DOHH2 (cell line): ENCODE results near the gene ITPK1.

Experiments
- H3F3A ChIP-seq: fragments of 200-600 bp; sonication (generic), shearing (Covaris generic); 2 replicates; pipeline ENCODE4 v1.6.0; 2016; ENCODE audit warnings: antibody characterized with exemption, mild to moderate bottlenecking; ENCODE audit not compliant: control insufficient read depth, insufficient read depth
- H3K27ac ChIP-seq: fragments of 200-600 bp; sonication (generic); 2 replicates; pipeline ENCODE4 v1.5.1; 2014; ENCODE audit warnings: low read depth, mild to moderate bottlenecking, low read length, moderate library complexity
- H3K27me3 ChIP-seq: fragments of 200-600 bp; sonication (generic); 2 replicates; pipeline ENCODE4 v1.6.1; 2014; ENCODE audit warnings: mild to moderate bottlenecking, low read length, mixed read lengths; ENCODE audit not compliant: control insufficient read depth
- H3K36me3 ChIP-seq: fragments of 200-600 bp; sonication (generic); 2 replicates; pipeline ENCODE4 v1.6.1; 2014; ENCODE audit warnings: mild to moderate bottlenecking, low read length, moderate library complexity, mixed read lengths; ENCODE audit not compliant: control insufficient read depth
- H3K4me1 ChIP-seq: fragments of 200-600 bp; sonication (generic); 2 replicates; pipeline ENCODE4 v1.6.1; 2014; ENCODE audit warnings: mild to moderate bottlenecking, low read length, mixed read lengths; ENCODE audit not compliant: control insufficient read depth
- H3K4me2 ChIP-seq: fragments of 200-600 bp; sonication (generic); 2 replicates; pipeline ENCODE4 v1.6.0; 2014; ENCODE audit warnings: mild to moderate bottlenecking, low read length, moderate library complexity
- H3K4me3 ChIP-seq: fragments of 200-600 bp; sonication (generic); 2 replicates; pipeline ENCODE4 v1.5.1; 2014; ENCODE audit warnings: mild to moderate bottlenecking, low read length, mixed read lengths
- H3K79me2 ChIP-seq: fragments of 200-600 bp; sonication (generic); 2 replicates; pipeline ENCODE4 v1.6.1; 2014; ENCODE audit warnings: mild to moderate bottlenecking, low read length, mixed read lengths; ENCODE audit not compliant: control insufficient read depth
- H3K9me2 ChIP-seq: fragments of 200-600 bp; sonication (generic); replicated peaks from 2 replicates; pipeline ENCODE4 v1.6.1; 2014; ENCODE audit warnings: mild to moderate bottlenecking, low read length, mixed read lengths; ENCODE audit not compliant: control insufficient read depth
- H3K9me3 ChIP-seq: fragments of 200-600 bp; sonication (generic); 2 replicates; pipeline ENCODE4 v1.6.1; 2014; ENCODE audit warnings: antibody characterized with exemption, low read length, mixed read lengths; ENCODE audit not compliant: control insufficient read depth, insufficient read depth
- H4K20me1 ChIP-seq: fragments of 200-600 bp; sonication (generic); 2 replicates; pipeline ENCODE4 v1.6.0; 2014; ENCODE audit warnings: low read depth, mild to moderate bottlenecking, antibody characterized with exemption, low read length, moderate library complexity; ENCODE audit not compliant: control insufficient read depth, insufficient read depth
- CTCF ChIP-seq: fragments of 200-600 bp; sonication (generic); IDR thresholded peaks from one replicate; pipeline ENCODE4 v1.5.1; 2014; ENCODE audit warnings: antibody characterized with exemption, mild to moderate bottlenecking, low read depth, low read length; ENCODE audit not compliant: poor library complexity, severe bottlenecking
- EZH2phosphoT487 ChIP-seq: fragments of 200-600 bp; sonication (generic); IDR thresholded peaks from 2 replicates; pipeline ENCODE4 v1.6.1; 2017; ENCODE audit warnings: borderline replicate concordance, mild to moderate bottlenecking, antibody characterized with exemption, low read length, moderate library complexity, mixed read lengths

ITPK1 gene

GRCh38 chr14:92937051-92937937 lies 178.4 kb downstream of the ITPK1 start:
- Histone ChIP-seq H3F3A (no peaks in the 10 kb centered on the region), H3K27me3 (no peaks in the 10 kb centered on the region), H3K27ac (no peak overlapping the region), H3K4me3 (no peak overlapping the region), H3K9me2 (no peaks in the 10 kb centered on the region), H3K9me3 (no peaks in the 10 kb centered on the region), H3K4me1 (no peaks in the 10 kb centered on the region), H4K20me1 (no peaks in the 10 kb centered on the region), H3K36me3 (no peaks in the 10 kb centered on the region), H3K4me2 (no peak overlapping the region), H3K79me2 (no peaks in the 10 kb centered on the region)
- no peak for TF ChIP-seq CTCF
- TF ChIP-seq EZH2phosphoT487: no peak

GRCh38 chr14:92936085-92936484 lies 179.6 kb downstream of the ITPK1 start:
- no peak overlapping the region for H3K4me2 ChIP-seq
- no peaks in the 10 kb centered on the region for H4K20me1 ChIP-seq
- TF ChIP-seq CTCF (no peak), EZH2phosphoT487 (no peak)
- no peak overlapping the region for H3K27ac ChIP-seq
- no peaks in the 10 kb centered on the region for H3K9me3 ChIP-seq
- H3K4me3 ChIP-seq: no peak overlapping the region
- no peaks in the 10 kb centered on the region for H3K36me3 ChIP-seq
- H3F3A ChIP-seq: no peaks in the 10 kb centered on the region
- H3K4me1 ChIP-seq: no peaks in the 10 kb centered on the region
- no peaks in the 10 kb centered on the region for H3K9me2 ChIP-seq
- H3K27me3 ChIP-seq: no peaks in the 10 kb centered on the region
- no peaks in the 10 kb centered on the region for H3K79me2 ChIP-seq

- Histone ChIP-seq H3K4me2 (no peak overlapping the region), H3K4me1 (no peaks in the 10 kb centered on the region), H3K9me3 (no peaks in the 10 kb centered on the region), H3K9me2 (no peaks in the 10 kb centered on the region), H3K27ac (no peak overlapping the region), H3K36me3 (no peaks in the 10 kb centered on the region), H3F3A (no peaks in the 10 kb centered on the region), H3K27me3 (no peaks in the 10 kb centered on the region), H4K20me1 (no peaks in the 10 kb centered on the region), H3K4me3 (no peak overlapping the region), H3K79me2 (no peaks in the 10 kb centered on the region)
- TF ChIP-seq EZH2phosphoT487 (no peak), CTCF (no peak)
Measured at GRCh38 chr14:92935446-92935845, 180.3 kb downstream of the ITPK1 start.
